GM21717 (cell line): ENCODE data around the gene CPB2.

Experiments used
- ATAC-seq: cut with Tn5 transposase; IDR thresholded peaks from one replicate; pipeline ENCODE4 v1.9.1; 2021; ENCODE audit warnings: mild to moderate bottlenecking, moderate library complexity; ENCODE audit not compliant: unreplicated experiment

CPB2 gene

GRCh38 chr13:46127358-46128023, 22.7 kb upstream of the CPB2 start:
- ATAC-seq, result no peak

GRCh38 chr13:46126552-46127357, 21.9 kb upstream of the CPB2 start:
- ATAC-seq, result peak; percentile 64

DNA sequence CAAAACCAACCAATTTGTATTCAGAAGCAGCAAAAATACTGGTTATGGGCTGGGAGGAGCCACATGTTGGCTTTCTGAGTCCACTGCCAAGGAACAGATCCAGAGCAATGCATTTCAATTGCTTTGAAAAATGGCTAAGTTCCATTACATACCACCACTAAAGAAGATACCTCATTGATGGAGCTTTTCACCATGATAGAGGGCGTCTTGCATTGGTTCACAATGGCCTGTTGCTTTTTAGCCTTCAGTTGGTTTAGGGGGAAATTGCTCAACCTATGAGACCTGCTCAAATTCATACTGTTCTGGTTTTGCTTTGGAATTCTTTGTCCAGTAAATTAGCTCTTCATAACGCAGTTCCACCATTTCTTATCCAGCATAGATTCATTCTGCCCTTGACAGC, 21.2 kb upstream of the CPB2 start:
- no peak for ATAC-seq

- ATAC-seq, result no peak
Observed at GRCh38 chr13:46124967-46125933, 20.4 kb upstream of the CPB2 start.

GRCh38 chr13:46124531-46124966, 19.7 kb upstream of the CPB2 start:
- ATAC-seq, result no peak

DNA sequence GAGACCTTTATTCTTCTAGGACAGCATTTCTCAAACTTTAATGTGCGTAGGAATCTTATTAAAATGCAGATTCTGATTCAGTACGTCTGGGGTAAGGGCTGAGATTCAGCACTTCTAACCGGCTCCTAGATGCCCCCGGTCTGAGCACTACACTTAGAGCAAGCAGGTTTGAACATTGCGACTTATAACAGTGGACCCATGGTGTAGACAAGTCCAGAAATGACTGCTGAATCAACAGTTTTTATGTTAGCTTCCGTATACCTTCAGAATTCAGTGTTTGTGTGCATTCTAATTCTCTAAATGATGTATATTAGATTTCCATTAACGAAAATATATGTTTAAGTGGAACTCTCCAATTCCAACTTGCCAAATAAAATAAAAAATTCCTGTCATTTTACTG, 17.5 kb upstream of the CPB2 start:
- no peak for ATAC-seq

GRCh38 chr13:46121597-46122163, 16.8 kb upstream of the CPB2 start:
- ATAC-seq, result no peak

GRCh38 chr13:46121033-46121432, 16.2 kb upstream of the CPB2 start:
- no peak for ATAC-seq

GRCh38 chr13:46119883-46120614, 15.2 kb upstream of the CPB2 start:
- no peak for ATAC-seq

DNA sequence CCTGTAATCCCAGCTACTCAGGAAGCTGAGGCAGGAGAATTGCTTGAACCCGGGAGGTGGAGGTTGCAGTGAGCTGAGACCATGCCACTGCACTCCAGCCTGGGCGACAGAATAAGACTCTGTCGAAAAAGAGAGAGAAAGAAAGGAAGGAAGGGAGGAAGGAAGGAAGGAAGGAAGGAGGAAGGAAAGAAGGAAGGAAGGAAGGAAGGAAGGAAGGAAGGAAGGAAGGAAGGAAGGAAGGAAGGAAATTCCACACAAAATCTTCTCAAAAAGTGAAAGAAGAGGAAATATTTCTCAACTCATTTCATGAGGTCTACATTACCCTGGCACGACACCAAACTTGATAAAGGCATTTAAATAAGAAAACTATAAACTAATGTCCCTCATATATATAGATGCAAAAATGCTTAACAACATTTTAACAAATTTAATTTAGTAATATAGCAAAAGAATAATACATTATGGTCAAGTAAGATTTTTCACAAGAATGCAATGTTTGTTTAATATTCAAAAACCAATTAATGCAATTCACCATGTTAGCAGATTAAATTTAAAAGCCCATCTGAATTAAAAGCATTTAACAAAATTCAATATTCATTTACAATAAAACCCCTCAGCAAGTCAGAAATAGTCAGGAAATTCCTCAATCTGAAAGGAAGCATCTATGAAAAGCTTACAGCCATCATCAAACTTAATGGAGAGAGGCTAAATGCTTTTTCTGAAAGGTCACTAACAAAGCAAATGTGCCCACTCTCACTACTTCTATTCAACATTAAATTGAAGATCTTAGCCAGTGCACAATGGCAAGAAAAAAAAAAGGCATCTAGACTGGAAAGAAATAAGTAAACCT, 12.0 kb upstream of the CPB2 start:
- ATAC-seq, result no peak

- ATAC-seq, result no peak
Observed at GRCh38 chr13:46114613-46115012, 9.8 kb upstream of the CPB2 start.

GRCh38 chr13:46113596-46113995, 8.8 kb upstream of the CPB2 start:
- ATAC-seq, result no peak

- ATAC-seq, result no peak
Observed at GRCh38 chr13:46111151-46111550, 6.3 kb upstream of the CPB2 start.

DNA sequence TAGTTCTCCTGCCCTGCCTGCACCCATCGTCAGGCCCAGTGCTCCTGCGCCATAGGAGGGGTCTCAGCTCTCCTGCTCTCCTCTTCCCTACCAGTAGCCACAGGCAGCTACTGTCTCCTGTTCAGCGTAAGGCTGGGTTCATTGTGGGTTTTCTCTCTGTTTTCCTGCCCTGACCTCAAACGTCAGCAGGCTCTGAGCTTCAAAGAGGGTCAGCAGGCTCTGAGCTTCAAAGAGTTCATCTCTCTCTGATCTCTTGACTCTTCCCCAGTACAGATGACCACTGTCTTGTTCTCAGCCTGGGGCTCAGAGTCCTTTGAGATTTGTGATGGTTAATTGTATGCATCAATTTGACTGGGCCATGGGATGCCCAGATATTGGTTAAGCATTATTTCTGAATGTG, 4.6 kb upstream of the CPB2 start:
- ATAC-seq, result no peak

GRCh38 chr13:46106839-46107371, 2.1 kb upstream of the CPB2 start:
- ATAC-seq, result no peak

DNA sequence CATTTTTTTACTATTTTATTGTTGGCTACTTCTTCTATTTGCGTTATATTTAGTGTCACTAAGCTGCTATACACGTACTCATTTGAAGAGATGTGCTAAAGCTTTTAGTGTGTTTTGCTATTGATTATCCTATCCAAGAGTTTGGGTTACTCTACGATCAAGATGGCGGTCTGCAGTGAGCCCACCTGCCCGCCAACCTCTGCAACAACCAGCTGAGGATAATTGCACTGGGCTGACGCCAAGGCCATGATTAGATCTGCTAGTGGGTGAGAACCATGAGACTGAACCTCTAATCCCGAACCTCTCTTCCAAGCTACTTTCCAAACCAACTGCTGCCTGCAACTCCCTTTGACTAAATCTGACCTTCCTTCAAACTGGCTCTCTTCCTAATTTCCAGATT, 1.8 kb downstream of the CPB2 start:
- ATAC-seq, result no peak

- ATAC-seq, result no peak
Observed at GRCh38 chr13:46102255-46102605, 2.6 kb downstream of the CPB2 start.

DNA sequence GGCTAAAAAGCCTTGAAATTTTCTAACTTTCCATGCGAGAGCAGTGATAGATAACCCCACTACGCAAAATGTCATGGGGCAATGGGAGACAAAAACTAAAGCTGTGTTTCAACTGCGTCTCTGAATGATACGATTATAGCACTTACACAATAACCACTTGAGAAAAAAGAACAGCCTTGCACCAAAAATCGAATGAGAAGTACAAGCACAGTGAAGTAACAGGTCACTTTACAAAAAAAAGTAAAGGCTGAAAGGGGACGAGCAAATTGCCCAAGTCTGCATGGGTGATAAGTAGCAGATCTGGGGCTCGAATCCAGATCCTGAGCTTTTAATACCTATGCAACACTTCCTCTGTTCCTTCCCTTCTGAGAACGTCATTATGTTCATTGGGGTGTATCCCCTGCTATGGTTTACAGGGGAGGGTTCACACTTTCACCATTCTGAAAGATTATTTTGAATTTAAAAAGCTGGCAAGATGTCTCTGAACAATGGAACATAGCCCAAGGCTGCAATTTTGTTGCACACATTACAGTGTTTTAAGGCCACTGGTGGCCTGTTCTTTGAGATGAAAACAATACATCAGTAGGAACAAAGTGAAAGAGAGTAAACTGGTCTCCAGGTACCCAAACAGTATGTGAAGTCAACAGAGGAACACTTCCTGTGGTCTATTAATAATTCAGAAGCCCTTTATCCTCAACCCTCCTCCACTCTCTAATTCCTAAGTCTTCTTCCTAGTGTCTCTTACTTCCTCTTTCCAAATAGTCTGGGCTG, 3.2 kb downstream of the CPB2 start:
- ATAC-seq, result no peak
